Central memory CD8-positive, alpha-beta T cell (primary cell): Measurements from ENCODE around the gene MYO10.
A peak's percentile ranks its signal among the peaks of the same experiment; 100 is the strongest.

ENCODE experiments used
- ATAC-seq: fragments of 150-1000 bp; cut with Tn5 transposase; replicated peaks from 2 replicates; pipeline ENCODE4 v1.10.0; 2022; ENCODE audit warnings: mild to moderate bottlenecking, moderate FRiP score, moderate number of reproducible peaks; ENCODE audit not compliant: poor library complexity, severe bottlenecking; ENCODE audit errors: extremely low read depth
- DNase-seq, 2 donors: peaks; one replicate each; pipeline ENCODE4 v3.0.0; 2021; ENCODE audit warnings: low spot score in 2 of 2
- H3K27ac Mint-ChIP-seq: one replicate; pipeline ENCODE4 v1.8.0; 2022; ENCODE audit warnings: low read depth, mild to moderate bottlenecking, moderate library complexity, mixed read lengths
- H3K27me3 Mint-ChIP-seq: one replicate; pipeline ENCODE4 v1.8.0; 2022; ENCODE audit warnings: mixed read lengths
- H3K36me3 Mint-ChIP-seq: one replicate; pipeline ENCODE4 v1.8.0; 2022; ENCODE audit warnings: mild to moderate bottlenecking, moderate library complexity, mixed read lengths; ENCODE audit not compliant: insufficient read depth
- H3K4me1 Mint-ChIP-seq: one replicate; pipeline ENCODE4 v1.8.0; 2022; ENCODE audit warnings: mixed read lengths
- H3K4me3 Mint-ChIP-seq: one replicate; pipeline ENCODE4 v1.8.0; 2022; ENCODE audit warnings: mild to moderate bottlenecking, moderate library complexity, mixed read lengths
- H3K9me3 Mint-ChIP-seq: one replicate; pipeline ENCODE4 v1.8.0; 2022; ENCODE audit warnings: mixed read lengths

The MYO10 gene

DNA sequence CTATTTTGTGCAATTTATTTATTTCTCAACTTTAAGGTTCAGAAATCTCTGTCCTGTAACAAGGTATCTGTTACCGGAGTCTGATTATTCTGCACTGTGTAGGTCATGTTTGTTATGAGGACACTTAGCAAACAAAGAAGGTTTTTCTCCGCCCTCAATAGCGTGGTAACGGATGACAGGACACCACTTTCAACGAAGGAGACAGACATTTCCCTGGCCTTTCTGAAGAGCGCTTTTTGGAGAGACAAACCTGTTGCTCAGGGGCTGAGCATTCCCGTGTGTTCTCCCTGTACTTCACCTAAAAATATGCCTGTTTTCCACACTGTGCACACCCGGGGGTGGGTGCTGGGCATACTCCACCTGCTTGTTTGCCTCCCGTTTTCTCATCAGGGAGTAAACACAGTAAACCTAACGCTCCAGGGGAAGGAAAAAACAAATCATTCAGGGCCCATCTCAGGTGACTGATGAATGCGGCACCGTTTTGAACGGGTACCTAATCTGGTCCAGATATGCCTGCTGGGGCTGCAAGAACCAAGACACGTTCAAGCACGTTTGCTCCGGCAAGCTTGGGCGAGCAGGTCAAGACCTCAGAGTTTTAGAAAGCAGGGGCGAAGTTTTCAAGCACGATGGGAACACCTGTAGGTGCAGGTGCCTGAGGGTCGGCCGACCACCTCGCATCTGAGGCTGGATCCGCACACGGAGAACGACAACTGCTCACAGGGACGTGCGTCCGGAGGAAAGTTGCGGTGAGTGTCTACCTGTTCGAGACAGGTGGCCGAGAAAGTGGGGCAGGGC, 320.1 kb downstream of the MYO10 start:
- DNase-seq (no peak), ATAC-seq (no peak)
- Mint-ChIP-seq H3K27me3 (no peaks in the 10 kb centered on the region), H3K4me3 (no peak overlapping the region), H3K4me1 (peaks cover 30% of the 10 kb centered on the region), H3K9me3 (no peaks in the 10 kb centered on the region), H3K36me3 (peaks cover 7% of the 10 kb centered on the region), H3K27ac (peak overlapping the region; percentile 75)

DNA sequence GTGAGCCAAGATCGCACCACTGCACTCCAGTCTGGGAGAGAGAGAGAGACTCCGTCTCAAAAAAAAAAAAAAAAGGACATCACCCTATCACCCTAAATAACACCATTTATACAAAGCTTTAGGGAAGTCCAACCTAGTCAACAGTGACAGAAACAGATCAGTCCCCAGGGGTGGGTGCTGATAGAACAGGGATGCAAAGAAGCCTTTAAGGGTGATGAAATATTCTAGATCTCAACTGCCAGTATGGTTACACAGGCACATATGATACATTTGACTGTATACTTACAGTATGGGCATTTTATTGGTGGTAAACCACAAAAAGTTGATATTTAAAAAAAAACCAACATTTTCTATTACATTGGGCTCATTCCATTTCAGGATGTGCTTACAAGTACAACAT, 324.1 kb downstream of the MYO10 start:
- Mint-ChIP-seq H3K36me3 (peaks cover 3% of the 10 kb centered on the region), H3K9me3 (no peaks in the 10 kb centered on the region), H3K4me3 (no peak overlapping the region), H3K27ac (no peak overlapping the region), H3K27me3 (no peaks in the 10 kb centered on the region), H3K4me1 (peaks cover 35% of the 10 kb centered on the region)
- DNase-seq = no peak
- no peak for ATAC-seq
